Parathyroid adenoma (tissue), 2 donors: Measurements from ENCODE around the gene NUBP1.

Experiments used
- H2AFZ ChIP-seq: fragments of 300-600 bp; sonication (generic); one replicate; pipeline ENCODE4 v1.7.0; 2017; ENCODE audit warnings: antibody characterized with exemption, mild to moderate bottlenecking
- H3K27ac ChIP-seq: fragments of 300-600 bp; sonication (generic); one replicate; pipeline ENCODE4 v1.7.0; 2017
- H3K27me3 ChIP-seq: fragments of 300-600 bp; sonication (generic); one replicate; pipeline ENCODE4 v1.7.0; 2017; ENCODE audit warnings: low read length; ENCODE audit not compliant: control insufficient read depth, insufficient read depth
- H3K36me3 ChIP-seq: fragments of 300-600 bp; sonication (generic); one replicate; pipeline ENCODE4 v1.7.0; 2017; ENCODE audit warnings: low read length; ENCODE audit not compliant: control insufficient read depth, insufficient read depth
- H3K4me1 ChIP-seq: fragments of 300-600 bp; sonication (generic); one replicate; pipeline ENCODE4 v1.7.0; 2017; ENCODE audit warnings: control low read depth
- H3K4me2 ChIP-seq: fragments of 300-600 bp; sonication (generic); one replicate; pipeline ENCODE4 v1.7.0; 2017; ENCODE audit warnings: low read length
- H3K4me3 ChIP-seq: fragments of 300-600 bp; sonication (generic); one replicate; pipeline ENCODE4 v1.7.0; 2017; ENCODE audit warnings: low read depth, low read length
- H3K79me2 ChIP-seq: fragments of 300-600 bp; sonication (generic); one replicate; pipeline ENCODE4 v1.7.0; 2017; ENCODE audit warnings: control low read depth
- H3K9ac ChIP-seq: fragments of 300-600 bp; sonication (generic); one replicate; pipeline ENCODE4 v1.7.0; 2017; ENCODE audit warnings: mild to moderate bottlenecking
- H3K9me3 ChIP-seq: fragments of 300-600 bp; sonication (generic); one replicate; pipeline ENCODE4 v1.7.0; 2017; ENCODE audit warnings: low read length; ENCODE audit not compliant: control insufficient read depth
- CTCF ChIP-seq: fragments of 300-600 bp; sonication (generic); IDR thresholded peaks from one replicate; pipeline ENCODE4 v1.7.0; 2017; ENCODE audit warnings: antibody characterized with exemption, mild to moderate bottlenecking
- donor health status: primary hyperparathyroidism.

NUBP1 gene

GRCh38 chr16:10808850-10809249 lies 65.2 kb downstream of the NUBP1 start:
- H3K4me3 ChIP-seq = no peak overlapping the region
- no peaks in the 10 kb centered on the region for H3K36me3 ChIP-seq
- TF ChIP-seq CTCF = no peak
- no peak overlapping the region for H3K4me2 ChIP-seq
- H3K79me2 ChIP-seq = no peaks in the 10 kb centered on the region
- no peaks in the 10 kb centered on the region for H3K4me1 ChIP-seq
- no peaks in the 10 kb centered on the region for H3K27me3 ChIP-seq
- no peak overlapping the region for H3K27ac ChIP-seq
- no peak overlapping the region for H2AFZ ChIP-seq
- H3K9me3 ChIP-seq = no peaks in the 10 kb centered on the region
- no peak overlapping the region for H3K9ac ChIP-seq

DNA sequence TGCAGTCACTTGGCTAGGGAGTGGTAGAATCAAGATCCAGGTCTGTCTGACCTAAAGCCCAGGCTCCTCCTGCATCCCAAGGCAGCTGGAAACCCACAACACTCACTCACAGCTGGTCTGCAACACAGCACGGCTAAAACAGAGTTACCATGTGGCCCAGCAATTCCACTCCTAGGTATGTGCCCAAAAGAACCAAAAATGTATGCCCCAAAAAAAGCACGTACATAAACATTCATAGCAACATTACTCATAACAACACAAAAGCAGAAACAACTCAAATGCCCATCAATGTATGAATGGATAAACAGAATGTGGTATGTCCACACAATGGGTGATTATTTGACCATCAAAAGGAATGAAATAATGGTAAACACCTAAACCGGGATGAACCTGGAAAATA lies 66.1 kb downstream of the NUBP1 start:
- Histone ChIP-seq H3K9ac (no peak overlapping the region), H3K4me1 (no peaks in the 10 kb centered on the region), H3K79me2 (no peaks in the 10 kb centered on the region), H3K27me3 (no peaks in the 10 kb centered on the region), H3K27ac (no peak overlapping the region), H2AFZ (no peak overlapping the region), H3K36me3 (no peaks in the 10 kb centered on the region), H3K9me3 (no peaks in the 10 kb centered on the region), H3K4me3 (no peak overlapping the region), H3K4me2 (no peak overlapping the region)
- TF ChIP-seq CTCF = no peak

- no peak overlapping the region for H3K4me3 ChIP-seq
- no peak overlapping the region for H2AFZ ChIP-seq
- H3K27ac ChIP-seq = no peak overlapping the region
- no peaks in the 10 kb centered on the region for H3K9me3 ChIP-seq
- no peaks in the 10 kb centered on the region for H3K27me3 ChIP-seq
- no peaks in the 10 kb centered on the region for H3K79me2 ChIP-seq
- no peaks in the 10 kb centered on the region for H3K4me1 ChIP-seq
- no peak overlapping the region for H3K9ac ChIP-seq
- H3K4me2 ChIP-seq = no peak overlapping the region
- no peak for TF ChIP-seq CTCF
- H3K36me3 ChIP-seq = no peaks in the 10 kb centered on the region
Observed at GRCh38 chr16:10812312-10813098, 68.9 kb downstream of the NUBP1 start.

DNA sequence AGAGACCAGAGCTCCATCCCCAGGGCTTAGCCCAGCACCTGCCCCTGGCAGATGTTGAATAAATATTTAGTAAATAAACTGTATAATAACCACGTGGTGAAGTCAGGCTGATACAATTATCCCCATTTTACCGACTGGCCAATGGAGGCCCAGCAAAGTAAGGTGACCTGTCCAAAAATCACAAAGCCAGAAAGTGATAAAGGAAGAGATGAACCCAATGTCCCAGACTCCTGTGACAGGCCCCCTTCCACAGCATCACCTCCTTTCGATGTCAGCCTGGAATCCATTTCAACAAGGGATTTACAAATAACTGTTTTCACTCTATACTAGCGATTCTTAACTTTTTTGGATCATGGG lies 69.4 kb downstream of the NUBP1 start:
- H3K79me2 ChIP-seq = no peaks in the 10 kb centered on the region
- H3K9me3 ChIP-seq = no peaks in the 10 kb centered on the region
- H3K4me3 ChIP-seq = no peak overlapping the region
- no peak overlapping the region for H3K4me2 ChIP-seq
- TF ChIP-seq CTCF = no peak
- H3K27me3 ChIP-seq = no peaks in the 10 kb centered on the region
- H3K36me3 ChIP-seq = no peaks in the 10 kb centered on the region
- H3K9ac ChIP-seq = no peak overlapping the region
- H3K27ac ChIP-seq = no peak overlapping the region
- H2AFZ ChIP-seq = no peak overlapping the region
- H3K4me1 ChIP-seq = no peaks in the 10 kb centered on the region

DNA sequence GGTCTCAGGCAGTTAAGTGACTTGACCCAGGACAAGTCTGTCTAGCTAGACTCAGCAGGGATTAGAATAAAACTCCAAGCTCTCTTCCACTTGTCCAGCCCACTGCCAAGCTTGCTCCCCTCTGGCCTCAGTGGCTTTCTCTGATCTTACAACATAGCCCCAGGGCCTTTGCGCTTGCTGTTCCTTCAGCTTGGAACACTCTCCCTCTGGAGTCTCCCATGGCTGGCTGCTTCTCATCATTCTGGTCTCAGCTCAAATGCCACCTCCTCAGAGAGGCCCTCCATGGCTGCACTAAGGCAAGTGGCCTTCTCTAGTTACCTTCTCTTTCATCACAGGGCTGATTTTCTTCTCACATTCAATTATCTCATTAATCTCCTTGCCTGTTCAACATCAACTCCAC lies 73.9 kb downstream of the NUBP1 start:
- Histone ChIP-seq H3K9ac (no peak overlapping the region), H3K9me3 (no peaks in the 10 kb centered on the region)

More for the DNA sequence above, 73.9 kb downstream of the NUBP1 start:
- no peaks in the 10 kb centered on the region for H3K79me2 ChIP-seq
- H3K36me3 ChIP-seq = no peaks in the 10 kb centered on the region
- TF ChIP-seq CTCF = no peak
- no peaks in the 10 kb centered on the region for H3K4me1 ChIP-seq
- H3K27ac ChIP-seq = no peak overlapping the region
- no peak overlapping the region for H3K4me3 ChIP-seq
- no peak overlapping the region for H3K4me2 ChIP-seq
- H3K27me3 ChIP-seq = no peaks in the 10 kb centered on the region
- no peak overlapping the region for H2AFZ ChIP-seq
